Chondrocyte (in vitro differentiated cells): ENCODE measurements around the gene MEIKIN. TPM values are rescaled to one million over a fixed set of nuclear protein-coding genes. Genes with fewer than 3 reads are reported as not detected.

Source experiments
- DNase-seq: peaks from one replicate; pipeline ENCODE4 v3.0.0; 2021; ENCODE audit warnings: mixed read lengths, low spot score
- H3K27ac Mint-ChIP-seq: one replicate; pipeline ENCODE4 v1.8.0; 2021; ENCODE audit warnings: mild to moderate bottlenecking, moderate library complexity, mixed read lengths; ENCODE audit not compliant: unreplicated experiment
- H3K27me3 Mint-ChIP-seq: 2 replicates; pipeline ENCODE4 v1.8.0; 2021; ENCODE audit warnings: low read depth, mixed read lengths
- H3K36me3 Mint-ChIP-seq: 2 replicates; pipeline ENCODE4 v1.8.0; 2021; ENCODE audit warnings: low read depth, mixed read lengths
- H3K4me1 Mint-ChIP-seq: 2 replicates; pipeline ENCODE4 v1.8.0; 2021; ENCODE audit warnings: low read depth, mild to moderate bottlenecking, mixed read lengths
- H3K4me3 Mint-ChIP-seq: one replicate; pipeline ENCODE4 v1.8.0; 2021; ENCODE audit warnings: mild to moderate bottlenecking, moderate library complexity, mixed read lengths; ENCODE audit not compliant: unreplicated experiment
- H3K9me3 Mint-ChIP-seq: 2 replicates; pipeline ENCODE4 v1.8.0; 2021; ENCODE audit warnings: low read depth, mixed read lengths
- total RNA-seq: library from RNA; stranded (reverse); gene quantifications from 3 replicates; pipeline ENCODE4 v1.2.1, GENCODE V29; 2021
- TF ChIP-seq, protein P1 (sequence below): fragments of 200-600 bp; sonication (generic); IDR thresholded peaks from 2 replicates; pipeline ENCODE4 v1.5.0; 2021; ENCODE audit warnings: antibody characterized with exemption, mild to moderate bottlenecking, moderate library complexity

The MEIKIN gene
- total RNA-seq, 1 donor from 2014 or later: not detected

DNA sequence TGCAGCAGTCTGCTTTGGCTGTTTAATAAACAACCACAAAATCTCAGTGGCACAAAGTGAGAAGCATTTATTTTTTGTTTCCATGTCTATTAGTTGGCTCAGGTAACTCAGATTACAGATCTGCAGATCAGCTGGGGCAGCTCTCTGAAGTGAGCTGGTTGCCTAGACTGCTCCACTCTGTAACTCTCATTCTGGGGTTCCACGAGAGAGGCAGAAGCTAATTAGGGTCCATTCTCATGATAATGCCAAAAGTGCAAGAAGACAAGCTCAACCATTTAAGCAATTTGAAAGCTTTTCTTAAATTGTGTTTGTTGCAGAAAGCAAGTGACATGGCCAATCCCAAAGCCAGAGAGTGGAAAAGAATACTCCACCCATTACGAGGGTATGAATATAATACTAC, 13.2 kb downstream of the MEIKIN start:
- Mint-ChIP-seq H3K4me1 (no peaks in the 10 kb centered on the region), H3K36me3 (peaks cover 4% of the 10 kb centered on the region), H3K9me3 (peaks cover 29% of the 10 kb centered on the region), H3K27ac (no peak overlapping the region), H3K4me3 (no peak overlapping the region), H3K27me3 (peaks cover 27% of the 10 kb centered on the region)
- no peak for DNase-seq
- TF ChIP-seq, protein P1, sequence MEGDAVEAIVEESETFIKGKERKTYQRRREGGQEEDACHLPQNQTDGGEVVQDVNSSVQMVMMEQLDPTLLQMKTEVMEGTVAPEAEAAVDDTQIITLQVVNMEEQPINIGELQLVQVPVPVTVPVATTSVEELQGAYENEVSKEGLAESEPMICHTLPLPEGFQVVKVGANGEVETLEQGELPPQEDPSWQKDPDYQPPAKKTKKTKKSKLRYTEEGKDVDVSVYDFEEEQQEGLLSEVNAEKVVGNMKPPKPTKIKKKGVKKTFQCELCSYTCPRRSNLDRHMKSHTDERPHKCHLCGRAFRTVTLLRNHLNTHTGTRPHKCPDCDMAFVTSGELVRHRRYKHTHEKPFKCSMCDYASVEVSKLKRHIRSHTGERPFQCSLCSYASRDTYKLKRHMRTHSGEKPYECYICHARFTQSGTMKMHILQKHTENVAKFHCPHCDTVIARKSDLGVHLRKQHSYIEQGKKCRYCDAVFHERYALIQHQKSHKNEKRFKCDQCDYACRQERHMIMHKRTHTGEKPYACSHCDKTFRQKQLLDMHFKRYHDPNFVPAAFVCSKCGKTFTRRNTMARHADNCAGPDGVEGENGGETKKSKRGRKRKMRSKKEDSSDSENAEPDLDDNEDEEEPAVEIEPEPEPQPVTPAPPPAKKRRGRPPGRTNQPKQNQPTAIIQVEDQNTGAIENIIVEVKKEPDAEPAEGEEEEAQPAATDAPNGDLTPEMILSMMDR: no peak

DNA sequence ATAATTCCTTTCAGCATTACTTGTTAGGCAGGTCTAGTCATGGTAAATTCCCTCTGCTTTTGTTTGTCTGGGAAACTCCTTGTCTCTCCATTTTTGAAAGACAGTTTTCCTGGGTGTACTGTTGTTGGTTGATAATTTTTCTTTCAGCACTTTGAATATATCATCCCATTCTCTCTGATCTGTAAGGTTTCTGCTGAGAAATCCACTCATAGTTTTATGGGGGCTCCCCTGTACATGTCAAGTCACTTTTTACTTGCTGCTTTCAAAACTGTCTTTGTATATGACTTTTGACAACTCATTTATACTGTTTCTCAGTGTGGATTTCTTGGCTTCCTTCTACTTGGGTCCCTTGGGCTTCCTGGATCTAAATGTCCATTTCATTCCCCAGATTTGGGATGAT, 16.5 kb downstream of the MEIKIN start:
- peaks cover 47% of the 10 kb centered on the region for H3K9me3 Mint-ChIP-seq
- no peaks in the 10 kb centered on the region for H3K4me1 Mint-ChIP-seq
- no peak for DNase-seq
- no peak overlapping the region for H3K4me3 Mint-ChIP-seq
- TF ChIP-seq, protein P1: no peak
- peaks cover 4% of the 10 kb centered on the region for H3K36me3 Mint-ChIP-seq
- H3K27ac Mint-ChIP-seq: no peak overlapping the region
- H3K27me3 Mint-ChIP-seq: peaks cover 17% of the 10 kb centered on the region

DNA sequence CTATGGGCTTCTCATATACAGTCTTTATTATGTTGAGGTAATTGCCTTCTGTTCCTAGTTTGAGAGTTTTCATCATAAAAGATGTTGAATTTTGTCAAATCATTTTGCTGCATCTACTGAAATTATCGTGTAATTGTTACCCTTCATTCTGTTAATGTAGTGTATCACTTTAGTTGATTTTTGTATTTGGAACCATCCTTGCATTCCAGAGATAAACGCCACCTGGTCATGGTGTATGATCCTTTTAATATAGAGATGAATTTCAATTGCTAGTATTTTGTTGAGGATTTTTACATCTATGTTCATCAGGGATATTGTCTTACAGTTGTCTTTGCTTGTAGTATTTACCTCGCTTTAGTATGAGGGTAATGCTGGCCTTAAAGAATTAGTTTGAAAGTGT, 19.3 kb downstream of the MEIKIN start:
- no peaks in the 10 kb centered on the region for H3K4me1 Mint-ChIP-seq
- H3K4me3 Mint-ChIP-seq: no peak overlapping the region
- H3K27me3 Mint-ChIP-seq: peaks cover 7% of the 10 kb centered on the region
- TF ChIP-seq, protein P1: no peak
- H3K27ac Mint-ChIP-seq: no peak overlapping the region
- DNase-seq: no peak
- H3K9me3 Mint-ChIP-seq: peaks cover 47% of the 10 kb centered on the region
- peaks cover 4% of the 10 kb centered on the region for H3K36me3 Mint-ChIP-seq

DNA sequence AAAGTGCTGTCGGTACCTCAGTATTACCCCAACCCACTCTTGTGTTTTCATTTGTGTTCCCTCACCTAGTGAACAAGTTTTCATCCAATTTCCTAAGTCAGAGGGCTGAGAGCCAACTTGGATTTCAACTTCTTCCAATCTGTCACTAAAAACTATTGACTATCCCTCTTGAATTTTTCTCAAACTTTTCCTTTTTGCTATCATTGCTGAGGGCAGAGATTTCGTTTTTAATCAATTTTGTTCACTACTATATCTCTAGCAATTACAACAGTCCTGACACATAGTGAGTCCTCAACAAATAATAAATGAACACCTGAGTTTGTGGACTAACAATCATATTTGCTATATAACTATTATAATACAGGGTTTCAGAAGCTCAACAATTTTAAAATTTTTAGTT, 29.0 kb downstream of the MEIKIN start:
- DNase-seq: no peak
- Mint-ChIP-seq H3K27me3 (peaks cover 15% of the 10 kb centered on the region), H3K4me3 (no peak overlapping the region), H3K36me3 (no peaks in the 10 kb centered on the region), H3K27ac (no peak overlapping the region), H3K4me1 (no peaks in the 10 kb centered on the region), H3K9me3 (no peaks in the 10 kb centered on the region)
- TF ChIP-seq, protein P1: no peak

DNA sequence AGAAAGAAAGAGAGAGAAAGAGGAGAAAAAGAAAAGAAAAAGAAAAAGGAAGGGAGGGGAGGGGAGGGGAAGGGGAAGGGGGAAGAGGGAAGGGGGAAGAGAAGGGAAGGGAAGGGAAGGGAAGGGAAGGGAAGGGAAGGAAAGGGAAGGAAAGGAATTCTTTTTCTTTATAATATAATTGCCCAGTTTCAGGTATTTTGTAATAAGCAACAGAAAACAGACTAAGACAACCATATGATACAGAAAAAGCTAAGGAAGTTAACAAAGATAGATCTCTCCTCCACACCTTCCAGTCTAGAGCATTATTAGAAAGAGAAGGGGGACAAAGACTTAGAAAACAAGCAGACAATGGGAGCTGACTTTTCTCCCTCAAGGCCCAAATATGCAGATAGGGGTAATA, 31.0 kb downstream of the MEIKIN start:
- H3K9me3 Mint-ChIP-seq: peaks cover 4% of the 10 kb centered on the region
- TF ChIP-seq, protein P1: no peak
- no peak overlapping the region for H3K4me3 Mint-ChIP-seq
- H3K27ac Mint-ChIP-seq: no peak overlapping the region
- no peaks in the 10 kb centered on the region for H3K4me1 Mint-ChIP-seq
- no peak for DNase-seq
- H3K27me3 Mint-ChIP-seq: peaks cover 19% of the 10 kb centered on the region
- no peaks in the 10 kb centered on the region for H3K36me3 Mint-ChIP-seq
